GM13977 (cell line): ENCODE measurements around the gene PAX7.

Source experiments
- DNase-seq: peaks from one replicate; pipeline ENCODE4 v3.0.0; 2012; ENCODE audit warnings: low spot score
- CTCF ChIP-seq: IDR thresholded peaks from 2 replicates; pipeline ENCODE4 v1.5.1; 2012; ENCODE audit warnings: mild to moderate bottlenecking, control low read depth; ENCODE audit not compliant: insufficient read depth; ENCODE audit errors: extremely low read depth, missing control alignments
- in situ Hi-C: fragments of 300-500 bp; cut with MboI; formaldehyde crosslinking; loops from one replicate; pipeline ENCODE4 v1.12.0; 2022; ENCODE audit warnings: low sequenced_read_pairs, low pct_unique_long_range_greater_than_20kb, mixed read lengths, inconsistent platforms; ENCODE audit not compliant: unreplicated experiment

The PAX7 gene

GRCh38 chr1:18723206-18723605 is 92.6 kb downstream of the PAX7 start:
- in situ Hi-C loops = loop anchor here (25.0 kb wide), 1 partner anchor 111 kb away; no protein-coding TSS in a partner anchor
- no peak for DNase-seq
- TF ChIP-seq CTCF = no peak

- no peak for TF ChIP-seq CTCF
- in situ Hi-C loops = loop anchor here (25.0 kb wide), 1 partner anchor 112 kb away; no protein-coding TSS in a partner anchor
- no peak for DNase-seq
Observed at GRCh38 chr1:18723701-18724411, 93.2 kb downstream of the PAX7 start.

- in situ Hi-C loops = loop anchor here (25.0 kb wide), 1 partner anchor 112 kb away; no protein-coding TSS in a partner anchor
- no peak for DNase-seq
- no peak for TF ChIP-seq CTCF
Observed at GRCh38 chr1:18724801-18725200, 94.2 kb downstream of the PAX7 start.

- in situ Hi-C loops = no loop called here
- TF ChIP-seq CTCF = no peak
Observed at GRCh38 chr1:18725231-18725895, 94.7 kb downstream of the PAX7 start.

GRCh38 chr1:18726368-18726767 is 95.7 kb downstream of the PAX7 start:
- in situ Hi-C loops = no loop called here
- TF ChIP-seq CTCF = no peak

More at GRCh38 chr1:18725231-18725895, 94.7 kb downstream of the PAX7 start:
- DNase-seq = no peak

GRCh38 chr1:18727956-18728355 is 97.3 kb downstream of the PAX7 start:
- TF ChIP-seq CTCF = no peak
- in situ Hi-C loops = no loop called here
- DNase-seq = no peak

More at GRCh38 chr1:18726368-18726767, 95.7 kb downstream of the PAX7 start:
- DNase-seq = no peak
